Activated CD4-positive, CD25-positive, alpha-beta regulatory T cell treated with anti-CD3 and anti-CD28 coated beads, Interleukin-2, amount 50 U/mL, for 24 hours (primary cell): ENCODE measurements around the gene ARMH4.

Experiments
- ATAC-seq, 2 donors: fragments of 150-1000 bp; cut with Tn5 transposase; one replicate each; pipeline ENCODE4 v1.10.0; 2021; ENCODE audit warnings: mild to moderate bottlenecking in 1 of 2, moderate library complexity in 1 of 2

ARMH4 gene

GRCh38 chr14:58152014-58152857, at the start of gene ARMH4:
Gene ARMH4 (minus strand): TSS chr14:58152213. CDS start chr14:58139358, 12,855 bp downstream.
- peak; percentile 86 to 91 for ATAC-seq

- ATAC-seq, result no peak
Measured at GRCh38 chr14:58200846-58201245, 48.8 kb upstream of the ARMH4 start.

GRCh38 chr14:58200480-58200841, 48.4 kb upstream of the ARMH4 start:
- ATAC-seq, result peak; percentile 4 to 5

- peak; percentile 94 to 96 for ATAC-seq
Measured at GRCh38 chr14:58199726-58200479, 47.9 kb upstream of the ARMH4 start, which contains the start of gene ACTR10. Gene ACTR10 (plus strand): TSS chr14:58200149. CDS start chr14:58200218, 69 bp downstream.

GRCh38 chr14:58198086-58198485, 46.1 kb upstream of the ARMH4 start:
- ATAC-seq, result no peak

- ATAC-seq, result no peak
Measured at GRCh38 chr14:58196198-58196597, 44.2 kb upstream of the ARMH4 start.

- no peak for ATAC-seq
Measured at GRCh38 chr14:58193542-58193941, 41.5 kb upstream of the ARMH4 start.

GRCh38 chr14:58191763-58192601, 40.0 kb upstream of the ARMH4 start:
- ATAC-seq, result no peak

- ATAC-seq, result no peak
Measured at GRCh38 chr14:58189176-58189575, 37.2 kb upstream of the ARMH4 start.

GRCh38 chr14:58177125-58177524, 25.1 kb upstream of the ARMH4 start:
- no peak for ATAC-seq

- ATAC-seq, result peak; percentile 99
Measured at GRCh38 chr14:58171090-58171489, 19.1 kb upstream of the ARMH4 start.

- no peak for ATAC-seq
Measured at GRCh38 chr14:58167891-58168290, 15.9 kb upstream of the ARMH4 start.

- ATAC-seq, result no peak
Measured at GRCh38 chr14:58167057-58167456, 15.0 kb upstream of the ARMH4 start.

GRCh38 chr14:58166005-58166983, 14.3 kb upstream of the ARMH4 start:
- ATAC-seq, result peak in 1 of 2 donors; percentile 13

GRCh38 chr14:58160561-58160960, 8.5 kb upstream of the ARMH4 start:
- ATAC-seq, result no peak

- peak; percentile 33 to 45 for ATAC-seq
Measured at GRCh38 chr14:58151133-58152013, 640 bp downstream of the ARMH4 start.

GRCh38 chr14:58150243-58150805, 1.7 kb downstream of the ARMH4 start:
- ATAC-seq, result no peak

- no peak for ATAC-seq
Measured at GRCh38 chr14:58149196-58149595, 2.8 kb downstream of the ARMH4 start.

- no peak for ATAC-seq
Measured at GRCh38 chr14:58146399-58146798, 5.6 kb downstream of the ARMH4 start.

- ATAC-seq, result no peak
Measured at GRCh38 chr14:58145936-58146335, 6.1 kb downstream of the ARMH4 start.
